Activated CD4-positive, CD25-positive, alpha-beta regulatory T cell treated with anti-CD3 and anti-CD28 coated beads, Interleukin-2, amount 50 U/mL, for 16 hours (primary cell): ENCODE measurements around the gene CTDP1.
"Not testable (repeated sequence)": the region's sequence is repeated elsewhere in the genome, so short reads cannot be mapped to it uniquely, and the experiment has no call there.

Source experiments
- DNase-seq: peaks from one replicate; pipeline ENCODE4 v3.0.0-alpha.2; 2020; ENCODE audit warnings: low read depth, low spot score

The CTDP1 gene

GRCh38 chr18:79697976-79698375, 18.4 kb downstream of the CTDP1 start:
- no peak for DNase-seq

- DNase-seq = no peak
Observed at GRCh38 chr18:79698668-79699335, 19.2 kb downstream of the CTDP1 start.

DNA sequence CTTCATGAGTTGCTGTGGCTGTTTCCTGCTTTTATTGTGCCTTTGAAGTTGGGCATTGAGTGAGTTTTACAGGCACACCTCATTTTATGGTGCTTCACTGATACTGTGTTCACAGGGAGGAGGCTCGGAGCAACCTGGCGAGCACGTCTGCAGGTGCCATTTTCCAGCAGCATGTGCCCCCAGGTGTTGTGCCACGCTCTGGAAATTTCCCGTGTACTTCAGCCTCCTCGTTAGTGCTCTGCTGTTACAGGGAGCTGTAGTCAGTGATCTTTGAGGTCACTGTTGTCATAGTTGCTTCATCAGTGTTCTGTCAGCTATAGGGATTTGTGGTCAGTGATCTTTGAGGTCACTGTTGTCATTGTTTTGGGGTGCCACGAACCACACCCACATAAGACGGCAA, 20.1 kb downstream of the CTDP1 start:
- no peak for DNase-seq

DNA sequence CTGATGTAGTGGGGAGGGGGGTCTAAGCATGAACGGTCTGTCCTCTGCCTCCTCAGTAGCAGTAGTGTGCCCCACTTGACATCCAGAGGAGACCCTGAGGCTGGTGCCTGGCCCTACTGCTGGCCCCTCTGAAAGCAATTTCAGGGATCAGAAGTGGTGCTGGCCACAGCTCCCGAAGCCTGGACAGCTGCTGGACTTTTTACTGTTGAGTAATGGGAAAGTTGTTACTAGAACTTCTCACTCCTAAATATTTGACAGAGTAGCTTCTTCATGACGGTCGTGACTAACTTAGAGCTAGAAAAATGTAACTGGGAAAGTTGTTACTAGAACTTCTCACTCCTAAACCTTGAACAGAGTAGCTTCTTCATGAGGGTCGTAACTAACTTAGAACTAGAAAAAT, 23.3 kb downstream of the CTDP1 start:
- no peak for DNase-seq

GRCh38 chr18:79704631-79705030, 25.0 kb downstream of the CTDP1 start:
- no peak for DNase-seq

DNA sequence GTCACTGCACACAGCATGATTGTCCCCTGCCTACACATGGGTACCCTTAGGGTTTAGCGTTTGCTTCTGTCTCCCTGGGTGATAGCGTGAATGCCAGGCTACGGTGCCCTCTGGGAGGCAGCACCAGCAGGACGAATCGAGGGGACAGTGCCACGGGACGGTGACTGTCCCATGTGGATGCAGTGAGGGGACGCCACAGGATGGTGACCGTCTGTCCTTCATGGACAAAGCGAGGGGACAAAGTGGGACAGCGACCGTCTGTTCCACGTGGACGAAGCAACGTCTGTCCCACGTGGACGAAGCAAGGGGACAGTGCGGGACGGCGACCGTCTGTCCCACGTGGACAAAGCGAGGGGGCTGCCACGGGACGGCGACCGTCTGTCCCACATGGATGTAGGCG, 25.7 kb downstream of the CTDP1 start:
- DNase-seq = no peak

- DNase-seq = no peak
Observed at GRCh38 chr18:79706006-79706405, 26.4 kb downstream of the CTDP1 start.

DNA sequence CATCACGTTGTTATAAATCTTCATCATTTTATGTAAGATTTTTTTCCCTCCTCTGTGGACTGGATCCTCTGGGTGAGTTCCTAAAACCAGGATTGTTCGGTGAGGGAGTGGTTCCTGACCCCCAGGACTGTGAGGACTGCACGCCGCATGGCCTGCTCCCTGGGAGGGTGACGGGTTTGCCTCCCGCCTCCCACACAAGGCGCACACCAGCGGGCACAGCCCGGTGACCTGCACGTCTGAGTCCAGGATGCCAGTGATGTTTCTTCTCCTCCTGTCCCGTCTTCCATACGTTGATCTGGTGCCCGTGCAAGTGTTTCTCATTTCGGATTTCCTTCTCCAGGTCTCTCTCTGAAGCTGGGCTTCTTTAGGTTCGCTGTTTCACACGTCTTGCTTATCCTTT, 27.1 kb downstream of the CTDP1 start:
- no peak for DNase-seq

- DNase-seq = no peak
Observed at GRCh38 chr18:79707239-79707638, 27.6 kb downstream of the CTDP1 start.

- DNase-seq = no peak
Observed at GRCh38 chr18:79707671-79708070, 28.1 kb downstream of the CTDP1 start.

- no peak for DNase-seq
Observed at GRCh38 chr18:79708412-79708811, 28.8 kb downstream of the CTDP1 start.

DNA sequence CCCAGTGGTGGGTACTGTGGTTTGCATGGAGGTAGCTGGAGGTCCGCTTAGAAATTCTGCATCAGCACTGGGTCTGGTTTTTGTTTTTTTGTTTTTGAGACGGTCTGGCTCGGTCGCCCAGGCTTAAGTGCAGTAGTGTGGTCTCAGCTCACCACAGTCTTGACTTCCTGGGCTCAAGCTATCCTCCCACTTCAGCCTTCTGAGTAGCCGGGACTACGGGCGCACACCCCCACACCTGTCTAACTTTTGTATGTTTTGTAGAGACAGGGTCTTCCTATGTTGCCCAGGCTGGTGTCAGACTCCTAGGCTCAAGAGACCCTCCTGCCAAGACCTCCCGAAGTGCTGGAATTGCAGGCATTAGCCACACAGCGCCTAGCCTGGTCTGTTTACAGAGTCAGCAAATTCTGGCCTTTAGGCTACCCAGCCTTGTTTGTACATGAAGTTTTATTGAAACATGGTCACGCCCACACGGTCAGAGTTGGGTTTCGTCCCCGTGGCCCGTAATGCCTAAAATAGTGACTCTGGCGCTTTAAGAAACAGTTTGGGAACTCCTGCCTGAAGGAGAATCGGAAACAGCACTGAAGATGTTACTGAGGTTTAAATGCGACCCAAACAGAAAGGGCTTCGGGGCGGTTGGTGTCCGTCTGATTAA, 32.7 kb downstream of the CTDP1 start:
- no peak for DNase-seq

GRCh38 chr18:79713341-79713740, 33.7 kb downstream of the CTDP1 start:
- no peak for DNase-seq

DNA sequence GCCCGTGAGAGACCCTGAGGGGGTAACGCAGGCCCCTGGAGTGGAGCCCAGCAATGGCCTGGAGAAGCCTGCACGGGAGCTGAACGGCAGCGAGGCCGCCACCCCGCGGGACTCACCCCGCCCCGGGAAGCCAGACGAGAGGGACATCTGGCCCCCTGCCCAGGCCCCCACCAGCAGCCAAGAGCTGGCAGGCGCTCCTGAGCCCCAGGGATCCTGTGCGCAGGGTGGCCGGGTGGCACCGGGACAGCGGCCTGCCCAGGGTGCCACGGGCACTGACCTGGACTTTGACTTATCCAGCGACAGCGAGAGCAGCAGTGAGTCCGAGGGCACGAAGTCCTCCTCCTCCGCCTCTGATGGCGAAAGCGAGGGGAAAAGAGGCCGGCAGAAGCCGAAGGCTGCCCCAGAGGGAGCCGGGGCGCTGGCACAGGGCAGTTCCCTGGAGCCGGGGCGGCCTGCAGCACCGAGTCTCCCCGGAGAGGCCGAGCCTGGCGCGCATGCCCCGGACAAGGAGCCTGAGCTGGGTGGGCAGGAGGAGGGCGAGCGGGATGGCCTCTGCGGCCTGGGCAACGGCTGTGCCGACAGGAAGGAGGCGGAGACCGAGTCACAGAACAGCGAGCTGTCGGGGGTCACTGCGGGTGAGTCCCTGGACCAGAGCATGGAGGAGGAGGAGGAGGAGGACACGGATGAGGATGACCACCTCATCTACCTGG, 35.1 kb downstream of the CTDP1 start:
- no peak for DNase-seq

DNA sequence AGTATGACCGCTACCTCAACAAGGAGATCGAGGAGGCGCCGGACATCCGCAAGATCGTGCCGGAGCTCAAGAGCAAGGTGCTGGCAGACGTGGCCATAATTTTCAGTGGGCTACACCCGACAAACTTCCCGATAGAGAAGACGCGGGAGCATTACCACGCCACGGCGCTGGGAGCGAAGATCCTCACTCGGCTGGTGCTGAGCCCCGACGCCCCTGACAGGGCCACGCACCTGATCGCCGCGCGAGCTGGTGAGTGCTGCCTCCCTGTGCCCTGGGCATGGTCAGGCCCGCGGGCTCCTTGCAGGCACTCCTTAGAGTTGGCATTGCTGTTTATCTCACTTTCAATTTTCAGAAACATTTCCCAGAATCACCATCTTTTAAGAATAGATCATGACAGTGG, 35.7 kb downstream of the CTDP1 start:
- no peak for DNase-seq

- no peak for DNase-seq
Observed at GRCh38 chr18:79717059-79717458, 37.5 kb downstream of the CTDP1 start.

DNA sequence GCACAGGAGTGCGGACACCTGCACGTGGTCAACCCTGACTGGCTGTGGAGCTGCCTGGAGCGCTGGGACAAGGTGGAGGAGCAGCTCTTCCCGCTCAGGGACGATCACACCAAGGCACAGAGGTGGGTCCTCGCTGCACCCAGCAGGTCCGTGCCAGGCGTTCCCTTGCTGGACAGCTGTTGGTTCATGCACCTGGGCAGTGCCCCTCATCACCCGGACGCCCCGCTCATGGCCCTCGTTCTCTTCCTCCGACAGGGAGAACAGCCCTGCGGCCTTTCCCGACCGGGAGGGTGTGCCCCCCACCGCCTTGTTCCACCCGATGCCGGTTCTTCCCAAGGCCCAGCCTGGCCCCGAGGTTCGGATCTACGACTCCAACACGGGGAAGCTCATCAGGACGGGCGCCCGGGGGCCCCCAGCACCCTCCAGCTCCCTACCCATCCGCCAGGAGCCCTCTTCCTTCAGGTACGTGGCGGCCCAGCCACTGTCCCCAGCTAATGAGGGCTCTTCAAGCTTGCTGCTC, 38.0 kb downstream of the CTDP1 start:
- no peak for DNase-seq

- no peak for DNase-seq
Observed at GRCh38 chr18:79718126-79718525, 38.5 kb downstream of the CTDP1 start.

GRCh38 chr18:79718878-79719477, 39.4 kb downstream of the CTDP1 start:
- DNase-seq = no peak

DNA sequence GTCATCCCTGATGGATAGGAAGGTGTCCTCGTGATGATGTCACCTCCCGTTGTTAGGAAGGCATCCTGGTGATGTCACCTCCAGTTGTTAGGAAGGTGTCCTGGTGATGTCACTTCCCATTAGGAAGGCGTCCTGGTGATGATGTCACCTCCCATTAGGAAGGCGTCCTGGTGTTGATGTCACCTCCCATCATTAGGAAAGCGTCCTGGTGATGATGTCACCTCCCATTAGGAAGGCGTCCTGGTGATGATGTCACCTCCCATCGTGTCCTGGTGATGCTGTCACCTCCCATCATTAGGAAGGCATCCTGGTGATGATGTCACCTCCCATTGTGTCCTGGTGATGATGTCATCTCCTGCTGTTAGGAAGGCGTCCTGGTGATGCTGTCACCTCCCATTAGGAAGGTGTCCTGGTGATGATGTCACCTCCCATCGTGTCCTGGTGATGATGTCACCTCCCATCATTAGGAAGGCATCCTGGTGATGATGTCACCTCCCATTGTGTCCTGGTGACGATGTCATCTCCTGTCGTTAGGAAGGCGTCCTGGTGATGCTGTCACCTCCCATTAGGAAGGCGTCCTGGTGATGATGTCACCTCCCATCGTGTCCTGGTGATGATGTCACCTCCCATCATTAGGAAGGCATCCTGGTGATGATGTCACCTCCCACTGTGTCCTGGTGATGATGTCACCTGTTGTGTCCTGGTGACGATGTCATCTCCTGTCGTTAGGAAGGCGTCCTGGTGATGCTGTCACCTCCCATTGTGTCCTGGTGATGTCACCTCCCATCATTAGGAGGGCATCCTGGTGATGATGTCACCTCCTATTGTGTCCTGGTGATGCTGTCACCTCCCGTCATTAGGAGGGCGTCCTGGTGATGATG, 40.1 kb downstream of the CTDP1 start:
- not testable (repeated sequence) for DNase-seq

GRCh38 chr18:79720359-79720733, 40.7 kb downstream of the CTDP1 start:
- no peak for DNase-seq
